ENCODE measurements around the gene IGF1R.

The IGF1R gene

GRCh38 chr15:98769867-98770266 is 121.5 kb downstream of the IGF1R start:
- H3K9ac ChIP-seq (ENCODE audit: low read depth, low read length) = no peak overlapping the region
- H3K4me3 ChIP-seq (ENCODE audit: low read depth, low read length) = no peak overlapping the region
- no peaks in the 10 kb centered on the region for H3K36me3 ChIP-seq (ENCODE audit: control insufficient read depth, insufficient read depth, low read length)
- peaks cover 78% of the 10 kb centered on the region for H3K4me1 ChIP-seq (ENCODE audit: control insufficient read depth, insufficient read depth, low read length)
- no peaks in the 10 kb centered on the region for H3K27me3 ChIP-seq (ENCODE audit: control insufficient read depth, insufficient read depth, low read length)
- peak overlapping the region; percentile 6 for H3K27ac ChIP-seq (ENCODE audit: low read depth, low read length)
- H3K9me3 ChIP-seq (ENCODE audit: control insufficient read depth, insufficient read depth, low read length) = no peaks in the 10 kb centered on the region

- peak overlapping the region; percentile 24 for H3K27ac ChIP-seq (ENCODE audit: low read depth, low read length)
- H3K27me3 ChIP-seq (ENCODE audit: control insufficient read depth, insufficient read depth, low read length) = no peaks in the 10 kb centered on the region
- H3K4me3 ChIP-seq (ENCODE audit: low read depth, low read length) = no peak overlapping the region
- no peaks in the 10 kb centered on the region for H3K9me3 ChIP-seq (ENCODE audit: control insufficient read depth, insufficient read depth, low read length)
- H3K36me3 ChIP-seq (ENCODE audit: control insufficient read depth, insufficient read depth, low read length) = no peaks in the 10 kb centered on the region
- peaks cover 80% of the 10 kb centered on the region for H3K4me1 ChIP-seq (ENCODE audit: control insufficient read depth, insufficient read depth, low read length)
- H3K9ac ChIP-seq (ENCODE audit: low read depth, low read length) = no peak overlapping the region
These were observed 122.6 kb downstream of the IGF1R start for GRCh38 chr15:98770984-98771383.

- Histone ChIP-seq H3K36me3 (ENCODE audit: control insufficient read depth, insufficient read depth, low read length) (no peaks in the 10 kb centered on the region), H3K9me3 (ENCODE audit: control insufficient read depth, insufficient read depth, low read length) (no peaks in the 10 kb centered on the region), H3K4me1 (ENCODE audit: control insufficient read depth, insufficient read depth, low read length) (peaks cover 78% of the 10 kb centered on the region), H3K27me3 (ENCODE audit: control insufficient read depth, insufficient read depth, low read length) (no peaks in the 10 kb centered on the region), H3K27ac (ENCODE audit: low read depth, low read length) (peak overlapping the region; percentile 24), H3K4me3 (ENCODE audit: low read depth, low read length) (no peak overlapping the region), H3K9ac (ENCODE audit: low read depth, low read length) (no peak overlapping the region)
These were observed 123.2 kb downstream of the IGF1R start for GRCh38 chr15:98771541-98771940.

GRCh38 chr15:98772895-98773294 is 124.6 kb downstream of the IGF1R start:
- Histone ChIP-seq H3K27ac (ENCODE audit: low read depth, low read length) (no peak overlapping the region), H3K36me3 (ENCODE audit: control insufficient read depth, insufficient read depth, low read length) (no peaks in the 10 kb centered on the region), H3K4me3 (ENCODE audit: low read depth, low read length) (no peak overlapping the region), H3K4me1 (ENCODE audit: control insufficient read depth, insufficient read depth, low read length) (peaks cover 71% of the 10 kb centered on the region), H3K9ac (ENCODE audit: low read depth, low read length) (no peak overlapping the region), H3K27me3 (ENCODE audit: control insufficient read depth, insufficient read depth, low read length) (no peaks in the 10 kb centered on the region), H3K9me3 (ENCODE audit: control insufficient read depth, insufficient read depth, low read length) (no peaks in the 10 kb centered on the region)

- Histone ChIP-seq H3K36me3 (ENCODE audit: control insufficient read depth, insufficient read depth, low read length) (no peaks in the 10 kb centered on the region), H3K4me3 (ENCODE audit: low read depth, low read length) (no peak overlapping the region), H3K9ac (ENCODE audit: low read depth, low read length) (no peak overlapping the region), H3K27me3 (ENCODE audit: control insufficient read depth, insufficient read depth, low read length) (no peaks in the 10 kb centered on the region), H3K4me1 (ENCODE audit: control insufficient read depth, insufficient read depth, low read length) (peaks cover 71% of the 10 kb centered on the region), H3K9me3 (ENCODE audit: control insufficient read depth, insufficient read depth, low read length) (no peaks in the 10 kb centered on the region), H3K27ac (ENCODE audit: low read depth, low read length) (peak overlapping the region; percentile 9)
These were observed 125.3 kb downstream of the IGF1R start for GRCh38 chr15:98773616-98774015.

- no peak overlapping the region for H3K27ac ChIP-seq (ENCODE audit: low read depth, low read length)
- H3K4me1 ChIP-seq (ENCODE audit: control insufficient read depth, insufficient read depth, low read length) = peaks cover 72% of the 10 kb centered on the region
- no peak overlapping the region for H3K4me3 ChIP-seq (ENCODE audit: low read depth, low read length)
- H3K27me3 ChIP-seq (ENCODE audit: control insufficient read depth, insufficient read depth, low read length) = no peaks in the 10 kb centered on the region
- no peak overlapping the region for H3K9ac ChIP-seq (ENCODE audit: low read depth, low read length)
- no peaks in the 10 kb centered on the region for H3K36me3 ChIP-seq (ENCODE audit: control insufficient read depth, insufficient read depth, low read length)
- H3K9me3 ChIP-seq (ENCODE audit: control insufficient read depth, insufficient read depth, low read length) = no peaks in the 10 kb centered on the region
These were observed 126.6 kb downstream of the IGF1R start for GRCh38 chr15:98774756-98775497.

GRCh38 chr15:98775498-98776230 is 127.3 kb downstream of the IGF1R start:
- Histone ChIP-seq H3K27me3 (ENCODE audit: control insufficient read depth, insufficient read depth, low read length) (no peaks in the 10 kb centered on the region), H3K4me1 (ENCODE audit: control insufficient read depth, insufficient read depth, low read length) (peaks cover 65% of the 10 kb centered on the region), H3K9me3 (ENCODE audit: control insufficient read depth, insufficient read depth, low read length) (no peaks in the 10 kb centered on the region), H3K36me3 (ENCODE audit: control insufficient read depth, insufficient read depth, low read length) (no peaks in the 10 kb centered on the region), H3K4me3 (ENCODE audit: low read depth, low read length) (no peak overlapping the region), H3K27ac (ENCODE audit: low read depth, low read length) (no peak overlapping the region), H3K9ac (ENCODE audit: low read depth, low read length) (no peak overlapping the region)

- Histone ChIP-seq H3K4me3 (ENCODE audit: low read depth, low read length) (no peak overlapping the region), H3K9me3 (ENCODE audit: control insufficient read depth, insufficient read depth, low read length) (no peaks in the 10 kb centered on the region), H3K27me3 (ENCODE audit: control insufficient read depth, insufficient read depth, low read length) (no peaks in the 10 kb centered on the region), H3K36me3 (ENCODE audit: control insufficient read depth, insufficient read depth, low read length) (no peaks in the 10 kb centered on the region), H3K27ac (ENCODE audit: low read depth, low read length) (peak overlapping the region; percentile 48), H3K4me1 (ENCODE audit: control insufficient read depth, insufficient read depth, low read length) (peaks cover 54% of the 10 kb centered on the region), H3K9ac (ENCODE audit: low read depth, low read length) (no peak overlapping the region)
These were observed 128.4 kb downstream of the IGF1R start for GRCh38 chr15:98776607-98777281.

- peak overlapping the region; percentile 48 for H3K27ac ChIP-seq (ENCODE audit: low read depth, low read length)
These were observed 129.1 kb downstream of the IGF1R start for GRCh38 chr15:98777426-98777825.

GRCh38 chr15:98778263-98778959 is 130.1 kb downstream of the IGF1R start:
- Histone ChIP-seq H3K27me3 (ENCODE audit: control insufficient read depth, insufficient read depth, low read length) (no peaks in the 10 kb centered on the region), H3K9me3 (ENCODE audit: control insufficient read depth, insufficient read depth, low read length) (no peaks in the 10 kb centered on the region), H3K4me3 (ENCODE audit: low read depth, low read length) (no peak overlapping the region), H3K4me1 (ENCODE audit: control insufficient read depth, insufficient read depth, low read length) (peaks cover 43% of the 10 kb centered on the region), H3K9ac (ENCODE audit: low read depth, low read length) (no peak overlapping the region), H3K36me3 (ENCODE audit: control insufficient read depth, insufficient read depth, low read length) (no peaks in the 10 kb centered on the region), H3K27ac (ENCODE audit: low read depth, low read length) (no peak overlapping the region)

More at GRCh38 chr15:98777426-98777825, 129.1 kb downstream of the IGF1R start:
- Histone ChIP-seq H3K27me3 (ENCODE audit: control insufficient read depth, insufficient read depth, low read length) (no peaks in the 10 kb centered on the region), H3K4me3 (ENCODE audit: low read depth, low read length) (no peak overlapping the region), H3K36me3 (ENCODE audit: control insufficient read depth, insufficient read depth, low read length) (no peaks in the 10 kb centered on the region), H3K9me3 (ENCODE audit: control insufficient read depth, insufficient read depth, low read length) (no peaks in the 10 kb centered on the region), H3K4me1 (ENCODE audit: control insufficient read depth, insufficient read depth, low read length) (peaks cover 51% of the 10 kb centered on the region), H3K9ac (ENCODE audit: low read depth, low read length) (no peak overlapping the region)
